Measurements from ENCODE around the gene PKD2L1. TPM values are rescaled to one million over a fixed set of nuclear protein-coding genes. Genes with fewer than 3 reads are reported as not detected.
"Not testable (repeated sequence)": the region's sequence is repeated elsewhere in the genome, so short reads cannot be mapped to it uniquely, and the experiment has no call there.

PKD2L1 gene
- total RNA-seq, 4 donors from 2014 or later: 0.42 TPM; not detected in 3

- DNase-seq (ENCODE audit: low spot score in 2 of 2): peak; percentile 59 to 69
- Histone ChIP-seq H3K27ac (peak within 1 kb of the TSS; percentile 82 to 98 (median 94)), H3K4me3 (peak within 1 kb of the TSS; percentile 85 to 95 (median 92)), H3K36me3 (peaks cover 0 to 12% (median 0%) of the 10 kb centered on the region in 3 donors), H3K4me1 (peaks cover 0 to 50% (median 19%) of the 10 kb centered on the region in 4 donors), H3K27me3 (no peaks in the 10 kb centered on the region), H3K9me3 (no peaks in the 10 kb centered on the region)
- 1% methylated on average over 56 of the region's 63 CpGs for WGBS, 2 donors
- TF ChIP-seq EP300 (IDR thresholded peaks at IDR 0.05): peak; percentile 67 to 94
- peak in 2 of 5 experiments; percentile 32 to 51 for TF ChIP-seq CTCF (IDR thresholded peaks at IDR 0.05)
- TF ChIP-seq POLR2A (IDR thresholded peaks at IDR 0.05): peak; percentile 61 to 80
Measured at GRCh38 chr10:100286051-100287033, 43.7 kb downstream of the PKD2L1 start, which contains the start of gene BLOC1S2. Gene BLOC1S2, minus strand, starts transcription at chr10:100286680. Its CDS starts 21 bp downstream, at chr10:100286659.

- H3K4me3 ChIP-seq: peak overlapping the region; percentile 85 to 95 (median 92)
- H3K4me1 ChIP-seq: peaks cover 0 to 48% (median 19%) of the 10 kb centered on the region in 4 donors
- H3K9me3 ChIP-seq; DNase-seq (ENCODE audit: low spot score in 2 of 2); H3K27me3 ChIP-seq: not testable (repeated sequence)
- H3K36me3 ChIP-seq: peaks cover 0 to 23% (median 0%) of the 10 kb centered on the region in 3 donors
- peak overlapping the region in 3 of 4 donors; percentile 91 to 98 (median 96) for H3K27ac ChIP-seq
- 83 to 85% methylated on average over 12 of the region's 12 CpGs for WGBS, 2 donors
Measured at GRCh38 chr10:100285326-100285725, 44.7 kb downstream of the PKD2L1 start.

GRCh38 chr10:100282907-100283306, 47.1 kb downstream of the PKD2L1 start:
- TF ChIP-seq POLR2A (IDR thresholded peaks at IDR 0.05): no peak
- TF ChIP-seq CTCF (IDR thresholded peaks at IDR 0.05): no peak
- no peak for TF ChIP-seq EP300 (IDR thresholded peaks at IDR 0.05)
- peaks cover 0 to 40% (median 6%) of the 10 kb centered on the region in 3 donors for H3K36me3 ChIP-seq
- no peak overlapping the region for H3K27ac ChIP-seq
- no peaks in the 10 kb centered on the region for H3K9me3 ChIP-seq
- no peak overlapping the region for H3K4me3 ChIP-seq
- H3K27me3 ChIP-seq: no peaks in the 10 kb centered on the region
- 94 to 97% methylated on average over 3 of the region's 3 CpGs for WGBS, 2 donors
- DNase-seq (ENCODE audit: low spot score in 2 of 2): no peak
- peaks cover 0 to 48% (median 19%) of the 10 kb centered on the region in 4 donors for H3K4me1 ChIP-seq

- H3K36me3 ChIP-seq: peaks cover 6 to 58% (median 6%) of the 10 kb centered on the region in 3 donors
- 96% methylated on average over 22 of the region's 31 CpGs; no CpG with 5 or more reads in 1 of the 2 donors for WGBS, 2 donors
Measured at GRCh38 chr10:100276971-100277370, 53.1 kb downstream of the PKD2L1 start.

GRCh38 chr10:100267239-100268104, 62.6 kb downstream of the PKD2L1 start, which contains the start of gene CWF19L1:
Gene CWF19L1, minus strand, starts transcription at chr10:100267638. Its CDS starts 45 bp downstream, at chr10:100267593.
- peak within 1 kb of the TSS; percentile 57 to 97 (median 78) for H3K4me3 ChIP-seq
- 1 to 2% methylated on average over 49 of the region's 49 CpGs for WGBS, 2 donors
- peaks cover 0 to 41% (median 16%) of the 10 kb centered on the region in 4 donors for H3K4me1 ChIP-seq
- H3K27ac ChIP-seq: peak within 1 kb of the TSS; percentile 53 to 91 (median 80)
- H3K27me3 ChIP-seq: no peaks in the 10 kb centered on the region
- peak; percentile 58 to 96 for TF ChIP-seq EP300 (IDR thresholded peaks at IDR 0.05)
- TF ChIP-seq CTCF (IDR thresholded peaks at IDR 0.05): no peak
- peak in 1 of 2 donors; percentile 39 for TF ChIP-seq POLR2A (IDR thresholded peaks at IDR 0.05)
- H3K9me3 ChIP-seq: no peaks in the 10 kb centered on the region
- DNase-seq (ENCODE audit: low spot score in 2 of 2): peak; percentile 65 to 87
- peaks cover 0 to 8% (median 0%) of the 10 kb centered on the region in 3 donors for H3K36me3 ChIP-seq

More at GRCh38 chr10:100276971-100277370, 53.1 kb downstream of the PKD2L1 start:
- not testable (repeated sequence) for DNase-seq (ENCODE audit: low spot score in 2 of 2); H3K27ac ChIP-seq; H3K9me3 ChIP-seq; H3K4me1 ChIP-seq; H3K4me3 ChIP-seq; H3K27me3 ChIP-seq
